Omental fat pad (tissue), 4 donors: ENCODE data around the gene NELL1. TPM values are rescaled to one million over a fixed set of nuclear protein-coding genes. Genes with fewer than 3 reads are reported as not detected.
"Not testable (repeated sequence)": the region's sequence is repeated elsewhere in the genome, so short reads cannot be mapped to it uniquely, and the experiment has no call there.

Experiments used
- ATAC-seq: fragments of 150-250 bp; one replicate; pipeline ENCODE4 v1.9.1; 2016; ENCODE audit warnings: mild to moderate bottlenecking, moderate library complexity; ENCODE audit not compliant: low FRiP score
- DNase-seq: peaks from one replicate; pipeline ENCODE4 v3.0.0-alpha.2; 2019; ENCODE audit warnings: low spot score
- total RNA-seq, 4 donors: library from RNA; depleted of rRNA; stranded (reverse); fragments of >200 nt; gene quantifications; one replicate each; pipeline ENCODE4 v1.1.0, GENCODE V29; 2016
- TF ChIP-seq, protein P1 (sequence below), 3 donors: fragments of 450-650 bp; IDR thresholded peaks; one replicate each; pipeline ENCODE4 v1.5.1; 2016 to 2017; ENCODE audit warnings: antibody characterized with exemption in 3 of 3, mild to moderate bottlenecking in 3 of 3, moderate library complexity in 2 of 3

The NELL1 gene
- total RNA-seq, 4 donors from 2014 or later: 0.48 to 1.3 TPM; not detected in 2

GRCh38 chr11:21258414-21258813, 589.0 kb downstream of the NELL1 start:
- TF ChIP-seq, protein P1, sequence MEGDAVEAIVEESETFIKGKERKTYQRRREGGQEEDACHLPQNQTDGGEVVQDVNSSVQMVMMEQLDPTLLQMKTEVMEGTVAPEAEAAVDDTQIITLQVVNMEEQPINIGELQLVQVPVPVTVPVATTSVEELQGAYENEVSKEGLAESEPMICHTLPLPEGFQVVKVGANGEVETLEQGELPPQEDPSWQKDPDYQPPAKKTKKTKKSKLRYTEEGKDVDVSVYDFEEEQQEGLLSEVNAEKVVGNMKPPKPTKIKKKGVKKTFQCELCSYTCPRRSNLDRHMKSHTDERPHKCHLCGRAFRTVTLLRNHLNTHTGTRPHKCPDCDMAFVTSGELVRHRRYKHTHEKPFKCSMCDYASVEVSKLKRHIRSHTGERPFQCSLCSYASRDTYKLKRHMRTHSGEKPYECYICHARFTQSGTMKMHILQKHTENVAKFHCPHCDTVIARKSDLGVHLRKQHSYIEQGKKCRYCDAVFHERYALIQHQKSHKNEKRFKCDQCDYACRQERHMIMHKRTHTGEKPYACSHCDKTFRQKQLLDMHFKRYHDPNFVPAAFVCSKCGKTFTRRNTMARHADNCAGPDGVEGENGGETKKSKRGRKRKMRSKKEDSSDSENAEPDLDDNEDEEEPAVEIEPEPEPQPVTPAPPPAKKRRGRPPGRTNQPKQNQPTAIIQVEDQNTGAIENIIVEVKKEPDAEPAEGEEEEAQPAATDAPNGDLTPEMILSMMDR (IDR thresholded peaks at IDR 0.05): no peak
- DNase-seq (no peak), ATAC-seq (no peak)

DNA sequence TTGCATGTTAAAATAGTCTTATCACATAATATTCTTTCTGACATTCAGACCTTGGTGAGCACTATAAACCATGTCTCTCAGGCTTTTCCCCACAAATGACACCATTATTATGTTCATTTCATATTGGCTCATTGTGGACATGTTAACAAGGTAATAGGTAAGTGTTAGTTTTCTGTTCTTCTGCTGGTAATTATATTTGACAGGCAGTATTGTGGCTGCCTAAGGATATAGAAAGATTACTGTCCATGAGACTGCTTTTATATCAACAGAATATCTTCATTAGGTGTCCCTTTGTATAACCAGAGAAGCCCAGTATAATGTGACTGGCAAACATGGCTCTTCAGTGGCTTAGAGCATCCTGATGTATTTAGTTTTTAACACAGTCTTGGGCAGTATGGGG, 590.7 kb downstream of the NELL1 start:
- no peak for DNase-seq
- TF ChIP-seq, protein P1 (IDR thresholded peaks at IDR 0.05): no peak

GRCh38 chr11:21262992-21263391, 593.6 kb downstream of the NELL1 start:
- DNase-seq (no peak), ATAC-seq (no peak)
- TF ChIP-seq, protein P1 (IDR thresholded peaks at IDR 0.05): no peak

More for the DNA sequence above, 590.7 kb downstream of the NELL1 start:
- no peak for ATAC-seq

DNA sequence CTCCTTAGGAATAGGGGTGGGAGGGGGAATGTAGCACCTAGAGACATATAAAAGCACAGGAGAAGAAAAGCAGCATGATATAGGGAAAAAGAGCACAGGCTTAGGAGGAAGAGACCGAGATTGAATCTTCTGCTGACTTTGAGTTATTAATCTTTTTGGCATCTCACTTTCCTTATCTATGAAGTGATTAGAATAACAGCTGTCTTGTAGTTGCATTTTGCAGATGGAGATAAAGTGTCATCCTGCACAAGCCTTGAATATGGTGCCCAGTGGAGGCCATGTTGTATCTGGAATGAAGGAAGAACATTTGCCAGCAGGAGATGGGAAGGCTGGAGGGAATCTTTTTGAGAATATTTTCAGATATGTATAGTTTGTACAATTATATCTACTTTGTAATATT, 594.7 kb downstream of the NELL1 start:
- DNase-seq: no peak
- TF ChIP-seq, protein P1 (IDR thresholded peaks at IDR 0.05): no peak
- no peak for ATAC-seq

GRCh38 chr11:21268036-21268435, 598.6 kb downstream of the NELL1 start:
- TF ChIP-seq, protein P1 (IDR thresholded peaks at IDR 0.05): no peak
- ATAC-seq (no peak), DNase-seq (no peak)

DNA sequence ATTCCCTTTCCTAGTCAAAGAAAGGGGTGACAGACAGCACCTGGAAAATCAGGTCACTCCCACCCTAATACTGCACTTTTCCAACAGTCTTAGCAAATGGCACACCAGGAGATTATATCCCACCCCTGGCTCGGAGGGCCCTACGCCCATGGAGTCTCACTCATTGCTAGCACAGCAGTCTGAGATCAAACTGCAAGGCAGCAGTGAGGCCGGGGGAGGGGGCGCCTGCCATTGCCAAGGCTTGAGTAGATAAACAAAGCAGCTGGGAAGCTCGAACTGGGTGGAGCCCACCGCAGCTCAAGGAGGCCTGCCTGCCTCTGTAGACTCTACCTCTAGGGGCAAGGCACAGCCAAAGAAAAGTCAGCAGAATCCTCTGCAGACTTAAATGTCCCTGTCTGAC, 602.8 kb downstream of the NELL1 start:
- not testable (repeated sequence) for ATAC-seq, DNase-seq

- ATAC-seq: no peak
- DNase-seq: no peak
These were observed 609.5 kb downstream of the NELL1 start for GRCh38 chr11:21278840-21279239.

More at GRCh38 chr11:21278840-21279239, 609.5 kb downstream of the NELL1 start:
- TF ChIP-seq, protein P1 (IDR thresholded peaks at IDR 0.05): no peak
